Upper lobe of left lung (tissue), 4 donors: Measurements from ENCODE around the gene GPRASP2.

ENCODE experiments used
- CTCF ChIP-seq, 6 experiments: fragments of 450-650 bp in 4 of 6; fragments of 200-600 bp in 2 of 6; sonication (generic) in 2 of 6; IDR thresholded peaks; one replicate each; pipeline ENCODE4 v1.5.1; 2016 to 2019; ENCODE audit warnings: antibody characterized with exemption in 6 of 6
- POLR2A ChIP-seq, 4 donors: fragments of 450-650 bp; IDR thresholded peaks; one replicate each; pipeline ENCODE4 v1.5.1; 2016 to 2017; ENCODE audit warnings: antibody characterized with exemption in 4 of 4, mild to moderate bottlenecking in 2 of 4

- TF ChIP-seq CTCF (IDR thresholded peaks at IDR 0.05) (no peak), POLR2A (IDR thresholded peaks at IDR 0.05) (no peak)
These were observed 27.4 kb downstream of the GPRASP2 start for GRCh38 chrX:102739657-102740056.
